Heart right ventricle (tissue), 16 donors: ENCODE measurements around the gene PLCB4. TPM values are rescaled to one million over a fixed set of nuclear protein-coding genes. Genes with fewer than 3 reads are reported as not detected.
A peak's percentile ranks its signal among the peaks of the same experiment; 100 is the strongest.
"Not testable (repeated sequence)": the region's sequence is repeated elsewhere in the genome, so short reads cannot be mapped to it uniquely, and the experiment has no call there.

Source experiments
- ATAC-seq, 8 donors: fragments of 200-7000 bp; cut with Tn5 transposase; one replicate each; pipeline ENCODE4 v1.9.1; 2020; ENCODE audit warnings: mild to moderate bottlenecking in 8 of 8, moderate library complexity in 8 of 8, moderate number of reproducible peaks in 1 of 8
- DNase-seq, 2 donors: peaks; one replicate each; pipeline ENCODE4 v3.0.0-alpha.2; 2020
- H3K27ac ChIP-seq, 10 donors: fragments of 200-600 bp; sonication (generic) in 2 of 10; one replicate each; pipeline versions ENCODE4 v1.5.0 to v1.8.0; 2020 to 2022; ENCODE audit warnings: mild to moderate bottlenecking in 3 of 10
- H3K27me3 ChIP-seq, 7 donors: fragments of 200-600 bp; one replicate each; pipeline ENCODE4 v1.8.0; 2021 to 2022; ENCODE audit warnings: mild to moderate bottlenecking in 2 of 7
- H3K36me3 ChIP-seq, 9 donors: fragments of 200-600 bp; sonication (generic) in 1 of 9; one replicate each; pipeline versions ENCODE4 v1.5.0 to v1.8.0; 2020 to 2022; ENCODE audit warnings: mild to moderate bottlenecking in 2 of 9
- H3K4me1 ChIP-seq, 9 donors: fragments of 200-600 bp; sonication (generic) in 1 of 9; one replicate each; pipeline versions ENCODE4 v1.5.0 to v1.8.0; 2020 to 2022; ENCODE audit warnings: mild to moderate bottlenecking in 4 of 9
- H3K4me3 ChIP-seq, 10 donors: fragments of 200-600 bp; sonication (generic) in 2 of 10; one replicate each; pipeline versions ENCODE4 v1.5.0 to v1.8.0; 2020 to 2022; ENCODE audit warnings: mild to moderate bottlenecking in 7 of 10, moderate library complexity in 2 of 10
- H3K9me3 ChIP-seq, 11 donors: fragments of 200-600 bp in 10 of 11; sonication (generic) in 2 of 11; one replicate each; pipeline versions ENCODE4 v1.5.0 to v1.8.0; 2013 to 2022; ENCODE audit warnings: mild to moderate bottlenecking in 2 of 11, control low read depth in 1 of 11, moderate library complexity in 1 of 11
- CTCF ChIP-seq, 9 donors: fragments of 200-600 bp; sonication (generic) in 2 of 9; IDR thresholded peaks; one replicate each; pipeline versions ENCODE4 v1.5.0 to v1.8.0; 2021 to 2022; ENCODE audit warnings: antibody characterized with exemption in 9 of 9, mild to moderate bottlenecking in 5 of 9, moderate library complexity in 1 of 9
- WGBS, 2 donors: extraction: QIAGEN DNeasy Blood & Tissue Kit; methylation state at CpG; one replicate each; pipeline ENCODE4 v1.1.7; 2013; ENCODE audit warnings: inconsistent platforms in 1 of 2; 5-methylcytosine and 5-hydroxymethylcytosine counted together
- intact Hi-C, 10 donors: fragments of 100-400 bp; cut with DNase I; formaldehyde crosslinking; loops; one replicate each; pipeline versions ENCODE4 v1.11.1 to v1.14.2; 2022
- polyA plus RNA-seq, 2 donors: library from polyadenylated mRNA; stranded (reverse); fragments of 200-250 nt; gene quantifications; one replicate each; pipeline ENCODE4 v1.2.3, GENCODE V29; 2013
- total RNA-seq, 10 donors: library from RNA; stranded (reverse); fragmentation: NEBNext Ultra II Directional in 3 of 10; extraction: Animal tissue kit (Norgen Biotek cat#: 25700) in 3 of 10; gene quantifications; one replicate each; pipeline versions ENCODE4 v1.2.1 to v1.2.4, GENCODE V29; 2021 to 2023
- donor health status: Arrhythmogenic right ventricular cardiomyopathy.
- donor health status: ischemic (EF 13 %, LVEDD 7.1; RV severe dilation, severe dysfunction).
- donor health status: healthy with polysubstance abuse.
- donor health status: DM: no; HTN: yes; CAD: no.
- donor health status: DM: no; HTN: no; CAD: no.
- donor health status: ischemic (EF 25% LVEDD 6.9; RV normal size, moderate dysfunction).
- donor health status: ischemic (EF 25% LVEDD 5.7; RV mildly dilated, moderate dysfunction).
- donor health status: healthy.
- donor health status: DM: yes; HTN: yes; CAD: no.
- donor health status: Ischemic cardiomyopathy.
- donor health status: ischemic (EF 35%, LVEDD 5.7; RV mildly dilated, moderate dysfunction).
- donor health status: nonischemic (EF 11% LVEDD 7.7; RV severe dilation, severe dysfunction).
- donor health status: DM: yes; HTN: yes; CAD: no.
- donor health status: PGD.
- donor health status: ischemic (EF 29% LVEDD 5.4; RV normal size, mild dysfunction).
- donor health status: nonischemic (EF 23%, LVEDD 6.1; RV moderate dilation, normal function).

Gene PLCB4
- total and polyA plus RNA-seq, 12 donors, result 3.6 to 33.3 (median 28.4) TPM

- Histone ChIP-seq H3K36me3 (no peaks in the 10 kb centered on the region), H3K4me1 (peaks cover 9 to 63% (median 39%) of the 10 kb centered on the region in 9 donors), H3K27ac (peak overlapping the region in 1 of 10 donors; percentile 18), H3K27me3 (no peaks in the 10 kb centered on the region), H3K4me3 (no peak overlapping the region), H3K9me3 (peaks cover 0 to 17% (median 5%) of the 10 kb centered on the region in 11 donors)
- ATAC-seq (no peak), DNase-seq (no peak)
- 92 to 93% methylated on average over 3 of the region's 3 CpGs for WGBS, 2 donors
- intact Hi-C loops, result no loop called here
- no peak for TF ChIP-seq CTCF (IDR thresholded peaks at IDR 0.05)
These were observed 79.4 kb downstream of the PLCB4 start for GRCh38 chr20:9148291-9148690.

GRCh38 chr20:9149087-9149486 is 80.2 kb downstream of the PLCB4 start:
- no peaks in the 10 kb centered on the region for H3K27me3 ChIP-seq
- DNase-seq (no peak), ATAC-seq (no peak)
- WGBS, 2 donors, result 70 to 82% methylated on average over 3 of the region's 3 CpGs
- intact Hi-C loops, result no loop called here
- TF ChIP-seq CTCF (IDR thresholded peaks at IDR 0.05), result no peak
- no peaks in the 10 kb centered on the region for H3K36me3 ChIP-seq
- no peak overlapping the region for H3K27ac ChIP-seq
- no peak overlapping the region for H3K4me3 ChIP-seq
- peaks cover 9 to 55% (median 31%) of the 10 kb centered on the region in 9 donors for H3K4me1 ChIP-seq
- H3K9me3 ChIP-seq, result peaks cover 0 to 17% (median 5%) of the 10 kb centered on the region in 11 donors

- Histone ChIP-seq H3K36me3 (no peaks in the 10 kb centered on the region), H3K4me1 (peaks cover 8 to 51% (median 27%) of the 10 kb centered on the region in 9 donors), H3K4me3 (no peak overlapping the region), H3K27me3 (no peaks in the 10 kb centered on the region), H3K9me3 (peaks cover 0 to 17% (median 5%) of the 10 kb centered on the region in 11 donors), H3K27ac (no peak overlapping the region)
- intact Hi-C loops, result no loop called here
- WGBS, 2 donors, result 84 to 91% methylated on average over 4 of the region's 4 CpGs
- ATAC-seq, result no peak
- no peak for DNase-seq
- no peak for TF ChIP-seq CTCF (IDR thresholded peaks at IDR 0.05)
These were observed 80.9 kb downstream of the PLCB4 start for GRCh38 chr20:9149796-9150195.

GRCh38 chr20:9150679-9151078 is 81.8 kb downstream of the PLCB4 start:
- Histone ChIP-seq H3K36me3 (no peaks in the 10 kb centered on the region), H3K27ac (no peak overlapping the region), H3K4me1 (peaks cover 5 to 42% (median 18%) of the 10 kb centered on the region in 9 donors), H3K27me3 (no peaks in the 10 kb centered on the region), H3K9me3 (peaks cover 0 to 17% (median 5%) of the 10 kb centered on the region in 11 donors), H3K4me3 (no peak overlapping the region)
- DNase-seq (no peak), ATAC-seq (no peak)
- WGBS, 2 donors, result 59 to 66% methylated on average over 3 of the region's 3 CpGs
- no peak for TF ChIP-seq CTCF (IDR thresholded peaks at IDR 0.05)
- intact Hi-C loops, result no loop called here

GRCh38 chr20:9152139-9152538 is 83.3 kb downstream of the PLCB4 start:
- H3K27ac ChIP-seq, ATAC-seq, H3K36me3 ChIP-seq, H3K27me3 ChIP-seq, DNase-seq, intact Hi-C loops, H3K4me3 ChIP-seq: not testable (repeated sequence)
- 95% methylated on average over 1 of the region's 1 CpG for WGBS, 2 donors
- Histone ChIP-seq H3K9me3 (peaks cover 0 to 17% (median 5%) of the 10 kb centered on the region in 11 donors), H3K4me1 (peaks cover 5 to 46% (median 22%) of the 10 kb centered on the region in 9 donors)
